Erythroblast (primary cell): ENCODE measurements around the gene SH3GL1.

ENCODE experiments used
- GATA1 ChIP-seq: IDR thresholded peaks from 2 replicates; pipeline ENCODE4 v1.6.1; 2011; ENCODE audit warnings: low read depth, mild to moderate bottlenecking, control low read depth, low read length, moderate library complexity
- POLR2A ChIP-seq: IDR thresholded peaks from 2 replicates; pipeline ENCODE4 v1.6.1; 2011; ENCODE audit warnings: mild to moderate bottlenecking, low read length

DNA sequence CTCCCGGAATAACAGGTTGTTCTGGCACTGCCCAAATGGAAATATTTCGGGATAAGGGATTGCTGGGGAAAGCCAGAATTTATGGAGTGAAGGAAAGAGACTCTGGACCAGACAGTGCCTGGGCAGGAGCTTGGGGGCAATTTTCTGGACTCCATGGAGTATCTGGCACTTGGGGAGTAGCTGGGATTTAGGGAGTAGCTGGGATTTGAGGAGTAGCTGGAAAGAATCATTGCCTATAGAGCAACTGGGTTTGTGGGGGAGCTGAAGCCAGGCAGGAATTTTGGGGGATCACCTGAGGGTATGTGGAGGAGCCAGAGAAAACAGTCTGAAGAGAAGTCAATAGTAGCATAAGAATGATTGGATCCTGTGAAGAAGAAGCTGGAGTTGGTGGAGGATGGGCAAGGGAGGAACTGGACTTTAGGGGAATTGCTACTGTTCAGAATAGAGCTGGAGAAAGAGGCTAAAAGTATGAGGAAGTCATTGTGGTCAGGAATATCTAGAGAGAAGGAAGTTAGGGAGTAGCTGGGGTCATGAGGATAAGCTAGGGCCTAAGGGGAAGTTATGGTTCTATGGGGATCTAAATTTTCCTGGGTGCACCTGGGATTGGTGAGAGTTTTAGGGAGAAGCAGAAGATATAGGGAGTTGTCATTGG is 81.2 kb downstream of the SH3GL1 start:
- TF ChIP-seq GATA1 (no peak), POLR2A (no peak)
